Kidney (tissue), 14 donors: Measurements from ENCODE around the gene OBP2A. TPM values are rescaled to one million over a fixed set of nuclear protein-coding genes. Genes with fewer than 3 reads are reported as not detected.
A peak's percentile ranks its signal among the peaks of the same experiment; 100 is the strongest.

ENCODE experiments used
- DNase-seq, 5 donors: peaks; one replicate each; pipeline ENCODE4 v3.0.0-alpha.2; 2013 to 2020
- FAIRE-seq: peaks from 2 replicates; lab custom pipeline; 2012; peaks lifted over from hg19 to GRCh38; lab: Jason Lieb, UNC
- H3K27ac ChIP-seq, 2 donors: one replicate each; pipeline ENCODE4 v1.7.0; 2013; ENCODE audit warnings: low read depth in 2 of 2, low read length in 2 of 2, inconsistent platforms in 1 of 2
- H3K27me3 ChIP-seq: one replicate; pipeline ENCODE4 v1.7.1; 2013; ENCODE audit warnings: low read length, inconsistent platforms; ENCODE audit not compliant: control insufficient read depth, insufficient read depth
- H3K36me3 ChIP-seq, 3 donors: one replicate each; pipeline versions ENCODE4 v1.7.0 to v1.7.1; 2013; ENCODE audit warnings: low read length in 3 of 3, control low read depth in 1 of 3, inconsistent platforms in 1 of 3; ENCODE audit not compliant: insufficient read depth in 3 of 3, control insufficient read depth in 2 of 3
- H3K4me1 ChIP-seq, 3 donors: one replicate each; pipeline versions ENCODE4 v1.7.0 to v1.7.1; 2013; ENCODE audit warnings: low read length in 3 of 3, inconsistent platforms in 1 of 3, low read depth in 1 of 3; ENCODE audit not compliant: control insufficient read depth in 2 of 3, insufficient read depth in 2 of 3
- H3K4me3 ChIP-seq, 3 donors: one replicate each; pipeline versions ENCODE4 v1.7.0 to v1.8.1; 2013; ENCODE audit warnings: low read length in 3 of 3, control low read depth in 1 of 3, inconsistent platforms in 1 of 3
- H3K9ac ChIP-seq, 3 donors: one replicate each; pipeline versions ENCODE4 v1.7.0 to v1.7.1; 2013; ENCODE audit warnings: low read length in 3 of 3, control low read depth in 1 of 3, inconsistent platforms in 1 of 3
- H3K9me3 ChIP-seq, 3 donors: one replicate each; pipeline versions ENCODE4 v1.7.0 to v1.7.1; 2013; ENCODE audit warnings: low read length in 3 of 3, control low read depth in 1 of 3, inconsistent platforms in 1 of 3; ENCODE audit not compliant: control insufficient read depth in 2 of 3, insufficient read depth in 1 of 3
- CTCF ChIP-seq: IDR thresholded peaks from 3 replicates; pipeline ENCODE4 v1.5.1; 2012; ENCODE audit warnings: mild to moderate bottlenecking, moderate library complexity, borderline replicate concordance; ENCODE audit not compliant: insufficient read depth; ENCODE audit errors: extremely low read depth
- intact Hi-C: fragments of 100-400 bp; cut with DNase I; formaldehyde crosslinking; loops from one replicate; pipeline ENCODE4 v1.11.1; 2022
- polyA plus RNA-seq: library from polyadenylated mRNA; stranded (reverse); fragments of 350-450 nt; fragmentation: Illumina TruSeq; extraction: RNeasy Lipid Tissue Mini Kit (QIAGEN cat#74804); gene quantifications from one replicate; pipeline ENCODE4 v1.2.3, GENCODE V29; 2014; ENCODE audit warnings: low read depth, low replicate concordance; ENCODE audit not compliant: insufficient read depth
- total RNA-seq: library from RNA; stranded (reverse); fragmentation: NEBNext Ultra II Directional; extraction: Animal tissue kit (Norgen Biotek cat#: 25700); gene quantifications from one replicate; pipeline ENCODE4 v1.2.1, GENCODE V29; 2021
- donor health status: control.
- donor health status: control.
- donor health status: control.
- donor health status: control.
- donor health status: control.
- donor health status: DM: yes; HTN: yes; CAD: no.
- donor health status: Normal renal cell carcinoma (clear cell type).

Gene OBP2A
- total and polyA plus RNA-seq, 2 donors from 2014 or later = not detected

GRCh38 chr9:135584934-135585333 is 39.0 kb downstream of the OBP2A start:
- H3K4me1 ChIP-seq = no peaks in the 10 kb centered on the region
- H3K36me3 ChIP-seq = no peaks in the 10 kb centered on the region
- TF ChIP-seq CTCF = no peak
- DNase-seq (no peak), FAIRE-seq (no peak)
- H3K9ac ChIP-seq = no peak overlapping the region
- no peaks in the 10 kb centered on the region for H3K27me3 ChIP-seq
- intact Hi-C loops = no loop called here
- no peak overlapping the region for H3K27ac ChIP-seq
- H3K9me3 ChIP-seq = no peaks in the 10 kb centered on the region
- no peak overlapping the region for H3K4me3 ChIP-seq

- Histone ChIP-seq H3K27ac (no peak overlapping the region), H3K4me3 (no peak overlapping the region), H3K27me3 (no peaks in the 10 kb centered on the region), H3K9ac (no peak overlapping the region), H3K9me3 (no peaks in the 10 kb centered on the region), H3K4me1 (no peaks in the 10 kb centered on the region), H3K36me3 (no peaks in the 10 kb centered on the region)
- DNase-seq (no peak), FAIRE-seq (no peak)
- intact Hi-C loops = no loop called here
- TF ChIP-seq CTCF = no peak
These were observed 40.7 kb downstream of the OBP2A start for GRCh38 chr9:135586601-135587109.

DNA sequence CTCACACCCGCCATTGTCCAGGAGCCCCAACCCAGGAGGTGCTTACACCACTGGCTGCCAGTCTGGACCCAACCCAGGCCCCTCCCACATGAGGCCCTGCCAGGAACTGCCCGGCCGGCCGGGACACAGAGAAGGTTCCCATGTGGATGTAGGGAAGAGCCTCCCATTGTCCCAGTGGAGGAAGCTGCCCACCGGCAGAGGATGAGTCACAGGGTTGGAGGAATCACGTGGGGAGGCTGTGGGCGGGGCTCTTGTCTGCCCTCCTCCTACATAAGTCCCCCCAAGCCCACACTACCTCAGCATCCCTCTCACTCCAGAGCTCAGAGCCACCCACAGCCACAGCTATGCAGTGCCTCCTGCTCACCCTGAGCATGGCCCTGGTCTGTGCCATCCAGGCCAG is 41.7 kb downstream of the OBP2A start:
- Histone ChIP-seq H3K27me3 (no peaks in the 10 kb centered on the region), H3K4me1 (no peaks in the 10 kb centered on the region), H3K4me3 (no peak overlapping the region), H3K9ac (no peak overlapping the region), H3K36me3 (no peaks in the 10 kb centered on the region), H3K27ac (no peak overlapping the region), H3K9me3 (no peaks in the 10 kb centered on the region)
- TF ChIP-seq CTCF = no peak
- intact Hi-C loops = no loop called here
- FAIRE-seq = no peak
- DNase-seq = no peak

DNA sequence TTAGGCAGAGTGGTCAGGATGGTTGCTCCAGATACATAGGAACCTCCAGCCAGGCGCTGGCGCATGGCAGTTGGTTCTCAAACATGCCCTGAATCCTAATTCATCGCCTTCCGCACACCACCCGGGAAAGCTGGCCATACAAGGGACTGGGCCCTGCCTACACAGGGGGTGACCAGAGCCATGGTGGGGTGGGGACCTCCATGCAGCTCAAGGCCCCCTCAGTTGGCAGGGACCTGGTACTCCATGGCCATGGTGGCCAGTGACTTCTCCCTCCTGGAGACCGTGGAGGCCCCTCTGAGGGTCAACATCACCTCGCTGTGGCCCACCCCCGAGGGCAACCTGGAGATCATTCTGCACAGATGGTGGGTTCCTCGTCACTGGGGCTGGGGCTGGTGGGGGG is 42.4 kb downstream of the OBP2A start:
- no peak overlapping the region for H3K9ac ChIP-seq
- H3K9me3 ChIP-seq = no peaks in the 10 kb centered on the region
- intact Hi-C loops = no loop called here
- H3K36me3 ChIP-seq = no peaks in the 10 kb centered on the region
- no peaks in the 10 kb centered on the region for H3K27me3 ChIP-seq
- no peak for TF ChIP-seq CTCF
- H3K4me1 ChIP-seq = no peaks in the 10 kb centered on the region
- peak in 1 of 5 donors; percentile 69 for DNase-seq
- FAIRE-seq = no peak
- no peak overlapping the region for H3K27ac ChIP-seq
- H3K4me3 ChIP-seq = no peak overlapping the region
